HG03439 (cell line): ENCODE data around the gene AIRE.

ENCODE experiments used
- ATAC-seq: cut with Tn5 transposase; IDR thresholded peaks from one replicate; pipeline ENCODE4 v1.9.1; 2021; ENCODE audit warnings: mild to moderate bottlenecking, moderate library complexity; ENCODE audit not compliant: unreplicated experiment

Gene AIRE

GRCh38 chr21:44303490-44303981 lies 17.9 kb downstream of the AIRE start:
- ATAC-seq: no peak

- no peak for ATAC-seq
Observed at GRCh38 chr21:44304011-44304616, 18.4 kb downstream of the AIRE start.

- no peak for ATAC-seq
Observed at GRCh38 chr21:44304877-44305293, 19.2 kb downstream of the AIRE start.

DNA sequence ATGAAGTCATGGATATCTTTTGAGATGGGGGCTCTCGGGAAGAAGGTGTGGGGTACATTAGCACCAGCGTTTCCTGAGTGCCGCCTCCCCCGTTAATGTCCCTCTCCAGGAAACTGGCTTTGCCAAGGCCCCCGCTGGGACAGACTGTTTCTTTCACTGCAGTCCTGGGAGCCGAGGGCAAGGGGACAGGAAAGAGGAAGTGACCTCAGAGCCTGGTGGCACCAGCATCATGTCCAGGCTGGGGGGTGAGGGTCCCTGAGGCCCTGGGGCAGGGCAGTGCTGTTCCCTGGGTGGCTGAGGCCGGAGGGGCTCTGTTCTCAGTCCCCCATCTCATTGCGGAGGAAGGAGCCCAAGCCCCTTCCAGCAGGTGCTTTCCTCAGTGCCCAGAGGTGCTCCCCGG lies 20.0 kb downstream of the AIRE start:
- ATAC-seq: no peak

DNA sequence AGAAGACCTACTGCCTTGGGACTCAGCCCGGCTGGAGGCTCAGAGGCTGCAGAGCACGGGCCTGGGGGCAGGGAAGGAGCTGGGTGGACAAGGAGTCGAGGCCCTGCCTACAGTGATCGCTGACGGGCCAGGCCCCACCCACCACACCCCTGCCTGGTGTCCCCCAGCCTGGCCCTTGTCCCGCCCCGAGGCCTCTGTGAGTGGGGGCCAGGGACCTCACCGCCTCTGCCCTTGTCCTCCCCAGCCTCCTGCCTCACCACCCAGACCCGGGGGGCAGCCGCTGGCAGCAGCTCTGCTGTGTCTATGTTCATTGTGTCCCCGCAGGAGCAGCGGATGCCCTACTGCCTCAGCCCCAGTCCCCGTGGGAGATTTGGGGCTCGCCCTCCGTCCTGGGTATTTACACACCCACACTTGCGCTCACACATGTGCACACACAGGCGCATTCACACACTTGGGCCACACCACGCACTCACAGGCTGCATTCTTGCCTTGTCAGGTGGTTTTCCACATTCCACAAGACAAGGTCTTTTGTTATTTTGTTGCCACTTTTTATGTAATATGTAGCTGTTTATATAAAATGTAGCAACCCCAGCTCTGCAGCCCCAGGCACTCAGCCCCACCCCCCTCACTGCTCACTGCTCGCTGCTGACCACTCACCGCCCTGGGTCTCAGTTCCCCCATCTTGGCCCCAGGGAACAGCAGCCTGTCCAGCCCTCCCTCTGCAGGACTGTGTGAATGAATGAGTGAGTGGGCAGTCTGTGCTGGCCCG lies 21.4 kb downstream of the AIRE start:
- ATAC-seq: no peak

- ATAC-seq: no peak
Observed at GRCh38 chr21:44310628-44311507, 25.2 kb downstream of the AIRE start.

DNA sequence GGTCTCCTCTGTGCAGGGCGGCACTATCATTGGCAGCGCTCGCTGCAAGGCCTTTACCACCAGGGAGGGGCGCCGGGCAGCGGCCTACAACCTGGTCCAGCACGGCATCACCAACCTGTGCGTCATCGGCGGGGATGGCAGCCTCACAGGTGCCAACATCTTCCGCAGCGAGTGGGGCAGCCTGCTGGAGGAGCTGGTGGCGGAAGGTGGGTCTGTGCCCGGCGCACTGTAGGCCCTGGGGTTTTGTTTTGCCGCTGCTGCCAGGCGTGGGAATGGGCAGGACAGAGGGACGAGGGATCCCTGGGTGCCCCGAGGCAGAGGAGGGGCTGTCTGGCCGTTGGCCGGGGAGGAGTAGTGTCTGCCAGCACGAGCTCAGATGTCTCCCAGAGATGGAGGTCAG lies 26.4 kb downstream of the AIRE start:
- no peak for ATAC-seq

GRCh38 chr21:44312716-44313115 lies 27.0 kb downstream of the AIRE start:
- no peak for ATAC-seq

DNA sequence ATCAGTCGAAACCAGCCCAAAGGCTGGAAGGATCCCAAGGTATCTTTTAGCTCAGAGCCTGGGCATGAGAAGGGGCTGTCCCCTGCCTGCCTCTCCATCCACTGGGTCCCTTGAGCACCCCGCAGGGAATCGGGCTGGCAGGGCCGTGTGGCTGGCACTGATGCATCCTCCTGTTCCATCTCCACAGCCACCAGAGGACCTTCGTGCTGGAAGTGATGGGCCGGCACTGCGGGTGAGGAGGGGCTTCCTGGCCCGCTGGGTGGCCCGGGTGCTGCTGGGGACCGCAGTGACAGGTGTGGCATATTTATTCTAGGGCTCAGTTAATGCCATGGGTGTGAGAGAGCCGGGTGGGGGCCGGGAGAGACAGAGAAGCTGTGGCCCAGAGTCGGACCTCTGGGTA lies 27.8 kb downstream of the AIRE start:
- no peak for ATAC-seq

DNA sequence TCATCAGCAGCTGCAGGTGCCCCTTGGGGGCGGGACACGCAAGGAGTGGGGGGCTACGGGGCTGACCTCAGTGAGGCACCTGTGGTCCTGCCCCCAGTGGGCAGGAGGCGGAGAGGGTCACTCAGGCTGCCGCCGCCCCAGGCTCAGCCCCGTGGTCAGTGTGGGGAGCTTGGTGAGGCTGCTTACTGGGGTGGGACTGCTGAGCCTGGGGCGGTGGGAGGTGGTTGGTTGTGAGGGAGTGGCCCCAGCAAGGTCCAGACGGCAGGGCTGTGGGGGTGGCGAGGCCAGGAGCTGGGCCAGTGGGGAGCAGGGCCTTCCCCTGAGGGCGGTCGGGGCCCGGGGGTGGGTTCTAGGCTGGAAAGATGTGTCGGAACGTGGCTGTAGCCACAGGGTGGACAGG lies 28.5 kb downstream of the AIRE start:
- ATAC-seq: no peak

- ATAC-seq: no peak
Observed at GRCh38 chr21:44314561-44314960, 28.9 kb downstream of the AIRE start.

- ATAC-seq: no peak
Observed at GRCh38 chr21:44315691-44316203, 30.1 kb downstream of the AIRE start.

- ATAC-seq: no peak
Observed at GRCh38 chr21:44316277-44316900, 30.7 kb downstream of the AIRE start.

DNA sequence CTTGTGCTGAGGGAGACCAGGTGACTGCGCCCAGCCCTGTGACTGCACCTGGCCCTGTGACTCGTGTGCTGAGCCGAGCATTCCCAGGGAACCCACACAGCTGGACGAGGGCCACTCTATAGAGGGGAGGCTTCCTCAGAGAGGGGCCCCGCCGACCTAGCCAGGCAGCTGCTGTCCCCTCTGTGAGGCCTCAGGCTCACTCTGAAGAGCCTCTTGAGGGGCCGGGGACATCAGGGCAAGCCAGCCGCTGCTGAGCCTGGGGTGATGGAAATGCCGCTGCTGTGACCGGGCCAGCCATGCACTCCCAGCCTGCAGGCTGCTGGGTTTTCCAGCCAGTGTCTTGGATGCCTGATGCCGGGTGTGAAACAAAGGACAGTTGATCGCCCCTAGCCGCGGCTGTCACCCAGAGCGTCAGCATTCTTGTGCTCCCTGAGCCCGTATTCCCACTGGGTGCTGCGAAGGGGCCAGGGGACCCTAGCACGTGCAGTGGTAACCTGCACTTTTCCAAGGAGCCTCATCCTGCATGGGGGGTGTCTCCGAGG lies 31.6 kb downstream of the AIRE start:
- ATAC-seq: no peak

GRCh38 chr21:44317871-44318270 lies 32.2 kb downstream of the AIRE start:
- ATAC-seq: no peak

GRCh38 chr21:44318489-44319285 lies 33.0 kb downstream of the AIRE start:
- no peak for ATAC-seq

DNA sequence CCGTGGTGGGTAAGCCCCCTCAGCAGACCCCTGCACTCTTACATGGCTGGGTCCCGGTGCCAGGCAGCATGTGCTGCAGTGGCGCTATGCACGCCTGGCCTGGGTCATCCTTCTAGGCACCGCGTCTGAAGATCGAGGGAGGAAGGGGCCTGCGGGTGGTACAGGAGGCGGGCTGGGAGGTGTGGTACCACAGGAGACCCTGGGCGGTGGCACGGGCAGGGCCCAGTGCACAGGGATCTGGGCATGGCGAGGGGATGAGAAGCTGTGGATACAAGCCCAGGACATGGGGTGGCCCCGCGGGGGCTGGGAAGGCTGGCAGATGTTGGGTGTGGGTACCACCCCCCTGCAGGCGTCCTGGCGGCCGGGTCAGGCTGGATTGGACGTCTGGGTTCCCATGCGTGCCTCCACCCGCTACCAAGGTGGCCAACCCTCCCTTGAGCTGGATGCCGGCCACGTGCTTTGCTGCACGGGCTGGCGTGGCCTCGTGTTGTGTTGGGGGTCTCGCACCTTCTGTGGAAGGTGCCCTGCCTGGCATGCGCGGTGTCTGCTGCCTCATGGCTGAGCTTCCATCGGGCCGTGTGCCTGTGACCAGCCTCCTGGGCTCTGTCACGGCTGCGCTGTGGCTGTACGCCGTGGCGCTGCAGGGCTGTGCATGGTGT lies 33.9 kb downstream of the AIRE start:
- ATAC-seq: no peak

DNA sequence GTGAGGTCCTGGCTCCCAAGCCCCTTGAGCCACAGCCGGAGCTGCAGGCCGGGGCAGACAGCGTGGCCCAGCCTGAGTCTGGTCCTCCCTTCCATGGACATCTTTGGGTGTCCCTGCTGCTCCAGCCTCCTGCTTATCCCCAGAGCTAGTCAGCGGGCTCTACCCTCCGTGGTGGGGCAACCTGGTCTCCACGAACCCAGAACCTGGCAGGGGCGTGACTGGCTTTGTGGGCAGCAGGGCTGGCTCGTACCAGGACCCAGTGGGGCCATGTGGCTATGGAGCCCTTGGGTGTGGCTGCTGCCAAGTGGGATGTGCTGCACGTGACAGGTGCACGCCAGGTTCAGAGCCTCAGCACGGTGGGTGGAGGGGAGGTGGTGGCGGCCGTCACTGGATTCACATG lies 35.2 kb downstream of the AIRE start:
- ATAC-seq: no peak

DNA sequence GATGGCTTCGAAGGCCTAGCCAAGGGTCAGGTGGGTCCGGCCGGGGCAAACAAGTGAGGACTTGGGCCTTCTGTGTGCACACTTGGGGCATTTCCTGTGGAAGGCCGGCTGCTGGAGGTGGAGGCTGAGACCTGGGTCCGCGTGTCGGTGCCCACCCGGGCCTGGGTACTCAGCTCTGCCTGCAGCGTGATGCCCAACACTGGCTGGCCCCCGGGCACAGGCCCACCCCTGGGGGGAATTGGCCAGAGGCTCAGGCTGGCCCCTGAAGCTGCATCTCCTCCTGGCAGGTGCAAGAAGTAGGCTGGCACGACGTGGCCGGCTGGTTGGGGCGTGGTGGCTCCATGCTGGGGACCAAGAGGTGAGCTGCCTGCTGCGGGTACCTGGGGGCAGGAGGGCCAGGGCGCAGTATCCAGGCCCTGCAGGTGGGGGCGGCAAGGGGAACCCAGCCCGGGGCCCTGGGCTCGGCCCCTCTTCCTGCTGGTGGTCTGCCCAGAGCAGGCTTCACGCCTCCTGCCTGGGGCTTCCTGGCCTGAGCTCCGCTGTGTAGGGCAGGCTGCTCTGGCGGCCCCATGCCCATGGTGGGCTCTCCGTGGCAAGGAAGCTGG lies 36.3 kb downstream of the AIRE start:
- ATAC-seq: no peak
